Measurements from ENCODE around the gene PTPRR.

The PTPRR gene

DNA sequence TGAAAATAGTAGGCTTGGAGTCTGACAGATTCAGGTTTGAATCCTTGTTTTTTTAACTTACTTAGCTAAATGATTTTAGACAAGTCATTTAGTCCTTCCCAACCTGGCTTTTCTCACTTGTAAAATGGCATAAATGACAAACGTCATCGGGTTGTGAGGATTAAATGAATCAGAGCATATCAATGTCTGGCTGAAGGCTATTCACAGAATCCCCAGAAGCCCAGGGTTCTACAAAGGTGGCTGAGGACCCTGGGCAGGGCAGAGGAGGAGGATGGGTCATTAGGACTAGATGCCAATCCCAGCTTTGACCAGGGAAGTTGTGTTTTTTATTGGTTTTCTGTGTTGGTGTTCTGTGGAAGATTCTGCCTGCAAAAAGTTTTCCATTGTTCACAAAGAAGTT, 275.7 kb downstream of the PTPRR start:
- TF ChIP-seq ZNF274 (IDR thresholded peaks at IDR 0.05; ENCODE audit: low read depth, low read length), result no peak
- H3K4me3 ChIP-seq (ENCODE audit: low read length), result no peak overlapping the region

DNA sequence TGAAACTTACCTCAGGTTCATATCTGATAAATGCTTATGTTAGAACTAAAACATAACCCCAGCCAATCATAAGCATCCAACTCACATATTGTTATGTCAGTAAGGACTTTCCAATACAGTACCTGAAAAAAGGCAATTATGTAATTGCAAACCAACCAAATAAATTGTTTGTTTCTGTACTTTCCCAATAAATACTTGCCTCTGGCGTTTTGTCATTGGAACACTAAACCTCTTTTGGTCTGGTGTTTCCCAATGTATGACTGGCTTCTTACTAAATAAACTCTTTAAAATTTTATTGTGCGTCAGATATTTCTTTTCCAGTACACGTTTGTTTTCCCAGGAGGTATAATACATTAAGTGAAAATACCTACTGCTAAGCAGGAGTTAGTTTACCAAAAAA, 276.6 kb downstream of the PTPRR start:
- TF ChIP-seq ZNF274 (IDR thresholded peaks at IDR 0.05; ENCODE audit: low read depth, low read length), result no peak
- H3K4me3 ChIP-seq (ENCODE audit: low read length), result no peak overlapping the region

DNA sequence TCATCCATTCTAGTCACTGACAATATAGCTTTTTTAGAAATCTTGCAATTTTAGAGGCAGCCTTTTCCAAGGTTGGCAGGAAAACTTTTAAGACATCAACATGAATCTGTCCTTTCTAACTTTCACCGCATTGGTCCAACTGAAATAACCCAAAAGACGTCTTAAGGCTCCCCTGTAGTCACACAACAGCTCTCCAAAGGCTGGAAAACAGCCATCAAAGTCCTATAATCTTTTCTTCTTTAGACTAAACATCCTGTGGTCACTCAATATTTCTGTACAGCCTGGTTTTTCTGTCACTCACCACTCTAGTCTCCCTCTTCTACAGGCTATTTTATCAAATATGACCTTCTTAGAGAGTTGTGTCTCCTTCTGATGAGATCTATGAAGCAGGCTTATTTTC, 278.8 kb downstream of the PTPRR start:
- H3K4me3 ChIP-seq (ENCODE audit: low read length), result no peak overlapping the region
- TF ChIP-seq ZNF274 (IDR thresholded peaks at IDR 0.05; ENCODE audit: low read depth, low read length), result no peak

DNA sequence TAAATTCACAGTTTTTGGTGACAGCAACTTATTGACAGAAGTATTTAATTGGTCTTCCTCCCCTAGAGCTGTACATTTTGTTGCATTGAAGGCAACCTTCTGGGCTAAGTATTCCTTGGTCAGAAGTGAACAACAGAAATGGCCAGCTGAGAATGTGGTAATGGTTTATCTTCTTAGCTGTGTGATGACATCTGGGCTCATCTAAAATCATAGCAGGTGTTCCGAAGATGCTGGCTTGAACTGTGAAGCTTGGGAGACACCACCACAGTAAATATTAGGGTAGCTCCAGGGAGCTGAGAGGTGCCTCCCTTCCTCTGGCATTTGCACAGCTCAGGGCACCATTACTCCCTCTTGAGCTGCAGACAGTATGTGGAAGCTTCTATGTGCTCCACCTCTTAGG, 279.6 kb downstream of the PTPRR start:
- no peak overlapping the region for H3K4me3 ChIP-seq (ENCODE audit: low read length)
- no peak for TF ChIP-seq ZNF274 (IDR thresholded peaks at IDR 0.05; ENCODE audit: low read depth, low read length)

DNA sequence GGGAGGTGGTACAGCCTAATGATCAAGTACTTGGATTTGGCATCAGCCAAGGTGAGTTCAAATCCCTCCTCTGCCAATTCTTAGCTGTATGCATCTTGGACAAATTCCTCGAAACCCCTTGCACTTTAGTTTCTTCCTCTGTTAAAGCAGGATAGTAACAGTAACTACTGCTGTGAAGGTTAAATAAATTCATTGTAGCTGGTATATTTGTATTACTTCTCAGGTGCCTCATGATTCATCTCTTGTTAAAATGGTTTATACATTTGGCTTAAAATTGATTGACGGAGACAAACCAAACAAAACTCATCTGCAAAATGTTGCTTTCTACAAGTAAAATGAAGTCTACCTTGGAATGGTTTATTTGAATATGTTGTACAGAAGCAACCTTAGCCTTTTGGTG, 281.0 kb downstream of the PTPRR start:
- H3K4me3 ChIP-seq (ENCODE audit: low read length), result no peak overlapping the region
- no peak for TF ChIP-seq ZNF274 (IDR thresholded peaks at IDR 0.05; ENCODE audit: low read depth, low read length)

DNA sequence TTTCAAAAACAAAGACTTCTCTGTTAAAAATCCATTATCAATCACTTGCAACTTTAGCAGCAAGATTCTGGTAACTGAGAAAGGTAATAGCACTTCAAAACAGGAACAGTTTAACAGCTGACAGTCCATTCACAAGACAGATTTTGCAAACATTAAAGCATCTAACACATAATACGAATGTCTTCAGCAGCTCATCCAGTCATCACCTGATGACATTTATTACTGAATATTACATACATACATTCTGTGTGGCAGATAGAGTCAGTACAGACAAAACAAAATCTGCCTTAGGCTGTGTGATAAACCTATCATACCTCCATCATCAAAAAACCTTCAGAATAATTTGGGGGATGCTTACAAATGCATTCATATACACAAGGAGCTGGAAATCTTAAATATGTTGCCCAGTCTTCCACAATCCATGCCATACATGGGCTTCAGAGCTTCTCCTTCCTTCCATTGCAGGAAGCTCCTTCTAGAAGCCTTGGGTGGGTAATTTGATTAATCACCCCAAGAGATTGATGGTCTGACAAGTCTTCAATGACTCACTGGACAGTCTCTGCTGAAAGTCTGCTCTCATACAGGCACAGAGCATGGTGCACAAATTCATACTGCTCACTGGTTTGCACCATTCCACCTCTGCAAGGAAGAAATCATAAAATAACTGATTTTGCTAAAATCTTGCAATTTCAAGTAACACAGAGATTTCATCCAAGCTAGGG, 281.7 kb downstream of the PTPRR start:
- H3K4me3 ChIP-seq (ENCODE audit: low read length), result no peak overlapping the region

DNA sequence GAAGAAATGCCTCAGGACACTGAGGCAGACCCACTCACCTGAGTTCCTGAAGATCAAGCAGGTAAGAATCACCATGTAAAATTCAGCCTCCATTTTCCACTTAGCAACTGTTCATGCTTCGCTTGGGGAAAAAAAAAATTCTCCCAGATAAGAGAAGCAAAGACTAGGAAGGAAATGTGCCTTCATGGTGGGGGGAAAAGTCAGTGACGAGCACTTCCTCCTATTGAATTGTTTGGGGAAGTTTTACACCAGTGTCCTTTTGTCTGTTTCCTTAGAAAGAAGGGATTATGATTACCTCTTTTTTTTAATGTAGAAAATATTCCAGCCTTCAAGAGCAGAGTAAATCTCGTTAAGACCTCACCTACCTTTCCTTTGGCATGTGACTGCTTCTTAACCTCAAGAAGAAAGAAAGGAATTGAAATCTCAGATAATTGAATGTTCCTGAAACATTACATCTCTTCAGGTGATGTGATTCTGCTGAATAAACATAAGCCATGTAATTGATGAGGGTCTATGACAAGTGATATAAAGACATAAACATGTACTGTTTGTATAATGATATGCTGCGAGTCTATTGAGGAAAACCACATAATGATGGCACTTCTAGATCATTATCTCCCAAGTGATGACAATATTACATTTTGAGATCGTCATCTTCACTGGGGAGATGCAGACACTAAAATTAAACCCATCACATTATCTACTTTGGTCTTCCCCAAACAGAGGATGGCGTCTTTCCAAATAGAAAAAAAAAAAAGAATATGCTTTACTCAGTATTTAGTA, 283.0 kb downstream of the PTPRR start, which contains the start of gene PTPRB:
TSS of gene PTPRB (minus strand) at position 127 of the 783 bp plus-strand sequence. CDS start at position 93, 34 bp downstream.
- no peak within 1 kb of the TSS for H3K4me3 ChIP-seq (ENCODE audit: low read length)
- TF ChIP-seq ZNF274 (IDR thresholded peaks at IDR 0.05; ENCODE audit: low read depth, low read length), result no peak

More for the DNA sequence above, 281.7 kb downstream of the PTPRR start:
- TF ChIP-seq ZNF274 (IDR thresholded peaks at IDR 0.05; ENCODE audit: low read depth, low read length), result no peak

DNA sequence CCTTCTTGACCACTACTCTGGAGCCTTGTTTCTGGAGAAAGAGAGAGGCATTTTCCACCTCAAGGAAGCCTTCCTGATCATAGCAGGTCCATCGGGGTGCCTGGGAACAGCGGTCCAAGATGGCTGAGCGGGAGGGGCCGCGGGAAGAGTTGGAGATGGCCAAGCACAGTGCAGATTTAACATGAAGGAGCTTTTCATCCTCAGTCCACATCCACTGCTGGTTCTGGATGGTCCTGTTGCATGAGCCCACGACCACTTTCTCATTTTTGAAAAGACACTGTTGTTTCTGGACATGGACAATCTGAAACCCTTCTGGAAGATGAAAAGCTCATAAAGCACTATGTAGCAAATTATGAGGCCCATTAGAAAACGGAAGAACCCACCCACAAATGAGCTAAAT, 284.8 kb downstream of the PTPRR start:
- TF ChIP-seq ZNF274 (IDR thresholded peaks at IDR 0.05; ENCODE audit: low read depth, low read length), result no peak
- H3K4me3 ChIP-seq (ENCODE audit: low read length), result no peak overlapping the region

DNA sequence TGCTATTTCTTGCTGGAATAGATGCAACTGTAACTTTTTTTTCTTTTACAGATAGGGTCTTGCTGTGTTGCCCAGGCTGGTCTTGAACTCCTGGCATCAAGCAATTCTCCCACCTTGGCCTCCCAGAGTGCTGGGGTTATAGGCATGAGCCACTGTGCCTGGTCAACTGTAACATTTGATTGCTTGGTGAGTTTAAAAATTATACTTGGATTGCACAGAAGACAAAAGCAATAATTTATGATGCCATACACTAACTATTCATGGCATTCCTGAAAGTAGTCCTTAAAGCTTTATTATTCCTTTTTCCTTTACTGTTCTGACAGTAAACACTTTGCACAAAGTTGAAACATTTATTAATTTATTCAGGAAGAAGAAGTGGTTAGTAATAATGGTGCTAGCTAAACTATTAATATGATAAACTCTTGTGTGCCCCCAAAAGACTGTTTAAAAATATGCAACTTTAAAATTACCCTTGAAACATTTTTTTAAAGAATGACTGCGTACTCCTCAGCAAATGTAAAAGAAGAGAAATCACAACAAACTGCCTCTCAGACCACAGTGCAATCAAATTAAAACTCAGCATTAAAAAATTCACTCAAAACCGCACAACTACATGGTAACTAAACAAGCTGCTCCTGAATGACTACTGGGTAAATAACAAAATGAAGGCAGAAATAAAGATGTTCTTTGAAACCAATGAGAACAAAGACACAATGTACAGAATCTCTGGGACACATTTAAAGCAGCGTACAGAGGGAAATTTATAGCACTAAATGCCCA, 291.6 kb downstream of the PTPRR start:
- no peak overlapping the region for H3K4me3 ChIP-seq (ENCODE audit: low read length)
- TF ChIP-seq ZNF274 (IDR thresholded peaks at IDR 0.05; ENCODE audit: low read depth, low read length), result no peak

DNA sequence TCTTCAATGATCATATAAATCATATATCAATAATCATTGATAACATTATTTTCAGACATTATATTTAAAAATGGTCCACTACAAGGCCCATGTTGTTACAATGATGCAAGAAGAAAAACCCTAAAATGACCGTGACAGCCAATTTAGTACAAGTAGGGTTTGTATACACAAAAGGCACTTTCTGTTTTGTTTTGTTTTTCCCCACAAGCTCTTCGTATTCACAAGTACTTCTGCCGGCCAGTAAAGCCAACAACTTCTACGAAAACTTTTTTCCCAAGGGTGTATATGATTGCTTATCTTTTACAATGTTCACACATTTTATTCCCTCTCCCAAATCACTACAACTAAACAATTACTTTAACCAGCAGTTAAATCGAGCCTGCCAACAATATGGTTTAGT, 292.9 kb downstream of the PTPRR start:
- no peak overlapping the region for H3K4me3 ChIP-seq (ENCODE audit: low read length)
- no peak for TF ChIP-seq ZNF274 (IDR thresholded peaks at IDR 0.05; ENCODE audit: low read depth, low read length)

DNA sequence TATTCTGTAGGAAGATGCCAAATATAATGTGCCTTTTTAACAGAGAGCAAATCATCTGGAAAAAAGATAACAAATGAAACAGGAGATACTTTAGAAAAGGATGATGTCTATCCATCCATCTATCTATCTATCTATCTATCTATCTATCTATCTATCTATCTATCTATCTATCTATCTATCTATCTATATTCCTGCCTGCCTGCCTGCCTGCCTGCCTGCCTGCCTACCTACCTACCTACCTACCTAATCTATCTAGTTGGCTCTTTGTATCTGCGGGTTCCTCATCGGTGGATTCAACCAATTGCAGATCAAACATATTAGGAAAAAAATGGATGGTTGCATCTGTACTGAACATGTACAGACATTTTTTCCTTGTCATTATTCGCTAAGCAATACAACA, 294.4 kb downstream of the PTPRR start:
- no peak overlapping the region for H3K4me3 ChIP-seq (ENCODE audit: low read length)
- TF ChIP-seq ZNF274 (IDR thresholded peaks at IDR 0.05; ENCODE audit: low read depth, low read length), result no peak

DNA sequence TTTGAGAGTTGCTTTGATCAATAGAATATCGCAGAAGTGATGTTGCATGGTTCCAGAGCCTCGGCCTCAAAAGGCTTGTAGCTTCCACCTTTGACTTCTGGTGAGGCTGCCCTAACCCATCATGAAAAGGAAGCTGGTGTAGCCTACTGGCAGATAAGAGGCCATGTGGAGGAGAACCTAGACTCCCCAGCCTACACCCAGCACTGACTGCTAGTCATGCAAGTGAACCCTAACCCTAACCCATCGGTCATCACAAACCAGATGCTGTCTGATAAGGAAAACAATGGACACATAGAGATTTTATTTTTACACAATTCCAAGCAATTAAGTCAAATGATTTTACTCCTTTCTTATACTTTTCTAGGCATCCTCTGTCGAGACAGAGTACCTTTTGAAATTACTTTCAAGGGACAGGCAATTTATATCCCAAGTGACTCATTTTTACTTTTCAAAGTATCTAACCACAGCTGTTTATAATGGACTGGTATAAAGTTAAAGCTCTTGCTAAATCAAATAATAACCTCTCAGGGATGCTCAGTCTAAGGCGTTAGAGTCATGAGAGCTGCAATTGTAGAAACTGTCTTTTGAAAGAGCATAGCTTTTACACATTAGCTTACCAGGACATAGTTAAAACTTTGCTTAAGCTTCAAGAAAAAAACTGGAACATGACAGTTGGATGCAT, 300.9 kb downstream of the PTPRR start:
- no peak overlapping the region for H3K4me3 ChIP-seq (ENCODE audit: low read length)
- no peak for TF ChIP-seq ZNF274 (IDR thresholded peaks at IDR 0.05; ENCODE audit: low read depth, low read length)

DNA sequence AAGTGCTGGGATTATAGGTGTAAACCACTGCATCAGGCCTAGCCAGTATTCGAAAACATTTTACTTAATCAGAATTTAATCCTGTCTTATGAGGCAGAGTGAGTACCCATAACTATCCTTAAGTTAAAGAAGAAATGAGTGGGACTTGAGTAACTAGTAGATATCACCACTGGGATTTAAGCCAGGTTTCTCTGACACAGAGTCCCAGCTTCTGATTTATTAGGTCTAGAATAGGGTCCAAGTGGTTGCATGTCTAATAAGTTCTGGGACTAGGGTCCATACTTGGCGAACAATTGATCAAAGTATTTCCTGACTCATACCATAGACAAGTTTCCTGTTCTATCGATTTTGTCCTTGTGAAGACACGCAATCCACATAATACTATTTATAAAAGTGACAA, 302.2 kb downstream of the PTPRR start:
- TF ChIP-seq ZNF274 (IDR thresholded peaks at IDR 0.05; ENCODE audit: low read depth, low read length), result no peak
- no peak overlapping the region for H3K4me3 ChIP-seq (ENCODE audit: low read length)

DNA sequence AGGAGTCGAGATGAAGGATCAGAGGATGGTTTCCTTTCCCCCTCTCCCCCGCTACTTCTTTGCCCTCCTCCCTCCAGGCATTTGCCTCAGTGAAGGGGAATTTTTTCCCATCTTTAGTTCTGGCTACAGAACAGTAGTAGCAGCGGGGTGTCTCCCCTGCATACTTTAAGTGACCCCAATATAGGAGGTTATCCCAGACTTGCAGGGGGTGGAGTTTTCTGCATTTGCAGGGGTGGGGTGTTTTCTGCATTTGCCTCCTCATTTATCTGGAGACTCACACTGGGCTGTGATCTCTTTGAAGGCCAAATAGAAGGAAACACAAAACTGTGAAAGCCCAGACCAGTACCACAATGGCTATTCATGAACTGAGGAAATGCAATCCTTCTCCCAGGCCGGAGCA, 303.1 kb downstream of the PTPRR start:
- no peak overlapping the region for H3K4me3 ChIP-seq (ENCODE audit: low read length)
- TF ChIP-seq ZNF274 (IDR thresholded peaks at IDR 0.05; ENCODE audit: low read depth, low read length), result no peak
